Activated CD4-positive, alpha-beta memory T cell treated with anti-CD3 and anti-CD28 coated beads for 36 hours (primary cell): ENCODE results near the gene HDAC8. TPM values are rescaled to one million over a fixed set of nuclear protein-coding genes. Genes with fewer than 3 reads are reported as not detected.
A peak's percentile ranks its signal among the peaks of the same experiment; 100 is the strongest.

Experiments used
- CTCF ChIA-PET: fragments of 350-600 bp; sonication (Branson Sonifier 250); formaldehyde crosslinking; loops from one replicate; lab custom pipeline; 2021; ENCODE audit warnings: antibody characterized with exemption, inconsistent platforms; lab: Charles Lee
- POLR2A ChIA-PET: fragments of 350-600 bp; sonication (Branson Sonifier 250); formaldehyde crosslinking; loops from one replicate; lab custom pipeline; 2021; ENCODE audit warnings: antibody characterized with exemption; lab: Charles Lee
- DNase-seq: peaks from one replicate; pipeline ENCODE4 v3.0.0-alpha.2; 2020
- H3K27ac Mint-ChIP-seq: one replicate; pipeline ENCODE4 v1.8.0; 2021; ENCODE audit warnings: mixed read lengths
- H3K27me3 Mint-ChIP-seq: one replicate; pipeline ENCODE4 v1.8.0; 2021; ENCODE audit warnings: mixed read lengths
- H3K36me3 Mint-ChIP-seq: one replicate; pipeline ENCODE4 v1.8.0; 2021; ENCODE audit warnings: mixed read lengths
- H3K4me1 Mint-ChIP-seq: one replicate; pipeline ENCODE4 v1.8.0; 2021; ENCODE audit warnings: low read depth, mixed read lengths
- H3K4me3 Mint-ChIP-seq: one replicate; pipeline ENCODE4 v1.8.0; 2021; ENCODE audit warnings: mild to moderate bottlenecking, mixed read lengths
- H3K9me3 Mint-ChIP-seq: one replicate; pipeline ENCODE4 v1.8.0; 2021; ENCODE audit warnings: mixed read lengths
- intact Hi-C: fragments of 100-400 bp; cut with micrococcal nuclease; formaldehyde crosslinking; loops from one replicate; pipeline ENCODE4 v1.15.1; 2023
- total RNA-seq, 2 experiments: library from RNA; stranded (reverse); gene quantifications; one replicate each; pipeline ENCODE4 v1.2.3, GENCODE V29; 2021

HDAC8 gene
- total RNA-seq, 2 experiments from 2014 or later, result 17.9 to 19.7 TPM

DNA sequence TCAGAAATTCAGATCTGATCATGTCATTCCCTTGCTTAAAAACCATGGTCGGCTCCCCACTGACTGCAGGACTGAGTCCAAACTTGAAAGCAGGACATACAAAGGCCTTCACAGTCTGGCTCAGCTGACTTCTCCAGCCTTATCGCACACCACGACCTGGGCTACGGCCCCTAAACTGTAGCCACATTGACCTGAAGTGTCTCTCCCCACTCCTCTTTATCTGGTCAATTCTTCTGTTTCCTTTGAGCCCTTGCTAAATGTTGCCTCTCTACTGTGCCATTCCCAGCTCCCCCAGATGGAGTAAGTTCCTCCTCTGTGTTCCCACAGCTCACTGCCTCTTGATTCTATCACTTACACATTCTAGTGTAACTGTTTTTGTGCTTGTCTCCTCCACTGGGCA is 206.5 kb downstream of the HDAC8 start:
- DNase-seq, result no peak
- intact Hi-C loops, result no loop called here
- no peaks in the 10 kb centered on the region for H3K4me1 Mint-ChIP-seq
- CTCF ChIA-PET, result no interaction called here
- no peak overlapping the region for H3K27ac Mint-ChIP-seq
- no peaks in the 10 kb centered on the region for H3K27me3 Mint-ChIP-seq
- peaks cover 2% of the 10 kb centered on the region for H3K36me3 Mint-ChIP-seq
- no peak overlapping the region for H3K4me3 Mint-ChIP-seq
- POLR2A ChIA-PET, result no interaction called here
- H3K9me3 Mint-ChIP-seq, result no peaks in the 10 kb centered on the region

DNA sequence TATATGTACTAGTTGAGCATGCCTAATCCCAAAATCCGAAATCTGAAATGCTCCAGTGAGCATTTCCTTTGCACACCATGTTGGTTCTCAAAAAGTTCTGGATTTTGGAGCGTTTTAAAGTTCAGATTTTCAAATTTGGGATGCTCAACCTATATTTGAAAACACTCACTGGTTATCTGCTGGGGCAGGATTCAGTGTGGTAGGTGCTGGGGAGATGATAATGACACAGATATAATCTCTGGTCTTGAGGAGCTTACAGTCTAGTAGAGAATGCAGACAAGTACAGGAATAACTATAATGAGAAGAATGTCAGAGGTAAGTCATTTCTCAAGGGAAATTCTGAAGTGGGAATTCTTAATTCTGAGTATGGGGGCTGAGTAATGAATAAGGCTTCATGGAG is 207.5 kb downstream of the HDAC8 start:
- Mint-ChIP-seq H3K9me3 (no peaks in the 10 kb centered on the region), H3K36me3 (peaks cover 2% of the 10 kb centered on the region), H3K27ac (no peak overlapping the region), H3K27me3 (no peaks in the 10 kb centered on the region), H3K4me1 (no peaks in the 10 kb centered on the region), H3K4me3 (no peak overlapping the region)
- no peak for DNase-seq
- CTCF ChIA-PET, result no interaction called here
- POLR2A ChIA-PET, result no interaction called here
- intact Hi-C loops, result no loop called here

DNA sequence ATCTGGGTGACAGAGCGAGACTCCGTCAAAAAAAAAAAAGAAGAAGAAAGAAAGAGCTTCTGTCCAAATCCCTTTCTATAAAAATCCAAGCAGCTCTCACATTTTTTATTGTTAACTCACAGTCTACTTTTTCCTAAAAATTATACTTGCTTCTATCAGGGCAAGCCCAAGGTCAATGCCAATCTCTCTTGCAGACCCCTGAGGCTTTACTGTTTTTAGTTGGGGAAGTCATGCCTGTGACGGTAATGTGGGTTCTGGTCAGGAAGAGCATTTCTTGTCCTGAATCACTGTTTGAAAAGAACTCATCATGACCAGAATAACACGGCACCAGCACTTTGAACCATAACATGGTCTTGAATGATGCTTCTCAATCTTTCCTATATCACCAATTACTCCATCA is 212.3 kb downstream of the HDAC8 start:
- ChIA-PET CTCF (no interaction called here), POLR2A (no interaction called here)
- H3K27ac Mint-ChIP-seq, result no peak overlapping the region

DNA sequence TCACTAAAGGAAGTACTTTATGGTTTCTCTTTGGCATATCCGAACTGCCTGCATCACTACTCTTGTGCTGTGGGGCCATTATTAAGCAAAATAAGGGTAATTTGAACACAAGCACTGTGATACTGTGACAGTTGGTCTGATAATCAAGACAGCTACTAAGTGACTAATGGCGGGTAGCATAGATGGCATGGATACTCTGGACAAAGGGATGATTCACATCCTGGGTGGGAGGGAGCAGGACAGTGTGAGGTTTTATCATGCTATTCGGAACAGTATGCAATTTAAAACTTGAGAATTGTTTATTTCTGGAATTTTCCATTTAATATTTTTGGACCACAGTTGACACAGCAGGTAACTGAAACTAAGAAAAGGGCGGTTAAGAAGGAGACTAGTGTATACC is 214.3 kb downstream of the HDAC8 start:
- Mint-ChIP-seq H3K4me1 (no peaks in the 10 kb centered on the region), H3K27ac (no peak overlapping the region), H3K4me3 (no peak overlapping the region), H3K27me3 (no peaks in the 10 kb centered on the region), H3K9me3 (no peaks in the 10 kb centered on the region), H3K36me3 (no peaks in the 10 kb centered on the region)
- no peak for DNase-seq
- ChIA-PET CTCF (no interaction called here), POLR2A (no interaction called here)
- intact Hi-C loops, result no loop called here

More for the DNA sequence above, 212.3 kb downstream of the HDAC8 start:
- Mint-ChIP-seq H3K9me3 (no peaks in the 10 kb centered on the region), H3K4me3 (no peak overlapping the region), H3K27me3 (no peaks in the 10 kb centered on the region), H3K36me3 (peaks cover 2% of the 10 kb centered on the region), H3K4me1 (no peaks in the 10 kb centered on the region)
- intact Hi-C loops, result no loop called here
- no peak for DNase-seq

DNA sequence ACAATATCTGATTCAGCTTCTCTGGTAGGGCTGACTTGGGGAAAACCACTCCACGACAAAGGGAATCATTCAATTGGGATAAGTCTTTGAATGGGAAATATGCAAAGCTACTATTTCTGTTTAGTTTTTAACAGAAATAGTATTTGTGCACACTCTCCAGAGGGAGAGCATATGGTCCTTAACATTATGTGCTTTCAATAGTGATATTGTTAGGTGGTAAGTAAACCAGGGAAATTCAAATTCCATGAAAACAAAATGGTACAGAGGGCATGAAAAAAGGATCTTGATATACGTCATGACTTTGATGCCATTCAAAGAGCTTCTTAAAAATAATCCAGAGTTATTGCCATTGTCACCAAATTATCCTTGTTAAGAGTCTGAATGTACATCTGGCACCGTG is 219.9 kb downstream of the HDAC8 start:
- no peaks in the 10 kb centered on the region for H3K27me3 Mint-ChIP-seq
- DNase-seq, result no peak
- peaks cover 21% of the 10 kb centered on the region for H3K4me1 Mint-ChIP-seq
- H3K27ac Mint-ChIP-seq, result no peak overlapping the region
- H3K36me3 Mint-ChIP-seq, result peaks cover 9% of the 10 kb centered on the region
- ChIA-PET POLR2A (no interaction called here), CTCF (no interaction called here)
- H3K4me3 Mint-ChIP-seq, result no peak overlapping the region
- intact Hi-C loops, result no loop called here
- H3K9me3 Mint-ChIP-seq, result no peaks in the 10 kb centered on the region

DNA sequence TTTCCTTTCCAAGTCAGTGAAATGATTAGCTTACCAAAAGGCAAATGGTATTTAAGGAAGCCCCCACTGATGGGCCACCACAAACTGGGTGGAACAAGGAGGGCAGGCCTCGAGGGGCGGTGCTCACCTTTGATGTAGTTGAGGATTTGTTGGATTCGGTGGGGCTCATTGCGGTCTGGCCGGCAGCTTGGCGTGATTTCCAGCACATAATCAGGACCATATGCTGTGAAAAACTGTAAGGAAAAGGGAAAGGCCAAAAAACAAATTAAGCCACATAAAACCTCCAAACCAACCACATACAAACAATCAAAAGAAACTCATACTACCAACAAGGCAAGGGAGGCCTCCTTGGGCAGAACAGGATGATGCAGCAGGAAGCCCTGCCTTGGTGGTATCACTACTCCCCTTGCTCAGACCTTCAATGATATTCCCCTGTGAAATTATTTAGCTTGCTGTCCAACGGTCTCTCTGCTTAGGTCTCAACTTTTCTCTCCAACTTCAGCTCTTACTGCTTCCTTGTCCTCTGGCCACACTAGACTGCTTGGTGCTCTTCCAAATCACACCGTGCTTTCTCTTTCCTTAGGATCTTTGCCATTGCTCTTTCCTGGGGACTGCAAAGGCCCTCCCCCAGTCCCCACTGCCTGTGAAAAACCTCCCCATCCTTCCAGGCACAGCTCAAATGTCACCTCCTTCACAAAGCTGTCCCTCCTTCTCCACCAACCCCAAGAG is 220.9 kb downstream of the HDAC8 start:
- Mint-ChIP-seq H3K9me3 (no peaks in the 10 kb centered on the region), H3K27me3 (no peaks in the 10 kb centered on the region), H3K27ac (no peak overlapping the region), H3K36me3 (peaks cover 12% of the 10 kb centered on the region), H3K4me1 (peaks cover 21% of the 10 kb centered on the region), H3K4me3 (no peak overlapping the region)
- CTCF ChIA-PET, result no interaction called here
- intact Hi-C loops, result no loop called here
- POLR2A ChIA-PET, result no interaction called here
- no peak for DNase-seq

DNA sequence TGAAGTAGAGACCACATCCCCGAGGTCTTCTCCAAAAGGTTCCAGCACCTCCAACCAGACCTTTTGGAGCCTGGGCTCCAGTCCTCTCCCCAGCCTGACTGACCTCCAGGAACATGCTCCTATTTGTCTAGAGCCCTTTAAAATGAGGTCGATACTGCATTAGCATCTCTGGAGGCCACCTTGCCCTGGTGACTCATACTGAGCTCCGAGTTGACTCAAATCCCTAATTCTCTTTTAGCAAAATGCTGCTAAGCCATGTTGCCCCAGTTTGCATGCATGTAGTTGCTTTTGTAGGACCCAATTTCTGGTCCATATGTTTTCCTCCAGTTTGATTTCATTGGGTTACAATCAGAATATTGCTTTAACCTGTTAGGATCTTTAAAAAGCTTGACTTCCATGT is 223.5 kb downstream of the HDAC8 start:
- Mint-ChIP-seq H3K9me3 (no peaks in the 10 kb centered on the region), H3K4me3 (no peak overlapping the region), H3K27me3 (no peaks in the 10 kb centered on the region), H3K36me3 (peaks cover 12% of the 10 kb centered on the region), H3K4me1 (peaks cover 21% of the 10 kb centered on the region), H3K27ac (peak overlapping the region; percentile 75)
- POLR2A ChIA-PET, result no interaction called here
- peak; percentile 56 for DNase-seq
- intact Hi-C loops, result loop anchor here (2.0 to 5.0 kb wide), 3 partner anchors 42 to 272 kb away; partner anchors contain the start of gene CITED1
- CTCF ChIA-PET, result no interaction called here

DNA sequence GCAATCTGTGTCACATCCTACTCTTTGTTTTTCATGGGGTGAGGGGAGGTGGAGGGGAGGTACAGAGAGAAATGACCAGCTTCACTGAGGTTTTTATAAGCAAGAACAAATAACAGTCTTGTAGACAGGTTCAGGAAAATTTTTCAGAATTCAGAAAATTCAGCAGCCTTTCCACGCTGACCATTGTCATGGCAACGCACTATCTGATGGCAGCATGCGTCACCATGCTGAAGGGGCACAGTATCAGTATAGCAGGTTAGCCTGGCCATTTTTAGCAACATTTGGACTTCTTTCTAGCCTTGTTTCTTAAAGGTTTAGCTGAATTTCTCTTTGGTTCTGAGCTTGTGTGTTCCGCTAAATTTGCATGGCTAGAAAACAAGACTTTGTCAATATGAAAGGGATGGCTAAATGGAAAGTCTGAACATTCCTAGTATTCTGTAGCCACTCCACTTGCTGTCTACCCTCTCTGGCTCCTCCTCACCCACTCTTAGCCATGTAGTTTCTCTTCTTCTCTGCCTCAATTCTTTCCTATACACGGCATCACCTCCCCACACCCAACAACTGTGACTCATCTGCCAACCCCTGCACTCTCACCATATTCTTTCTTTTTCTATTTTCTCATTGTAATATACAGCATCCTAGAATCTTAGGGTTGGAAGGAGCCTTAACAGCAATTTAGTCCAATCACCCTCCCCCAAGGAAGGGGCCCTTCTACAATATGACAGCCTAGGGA is 224.2 kb downstream of the HDAC8 start:
- CTCF ChIA-PET, result interaction anchor here (0.5 kb wide), 1 partner anchor 202 kb away, joined by 3 read pairs; no protein-coding TSS in a partner anchor
- POLR2A ChIA-PET, result no interaction called here

DNA sequence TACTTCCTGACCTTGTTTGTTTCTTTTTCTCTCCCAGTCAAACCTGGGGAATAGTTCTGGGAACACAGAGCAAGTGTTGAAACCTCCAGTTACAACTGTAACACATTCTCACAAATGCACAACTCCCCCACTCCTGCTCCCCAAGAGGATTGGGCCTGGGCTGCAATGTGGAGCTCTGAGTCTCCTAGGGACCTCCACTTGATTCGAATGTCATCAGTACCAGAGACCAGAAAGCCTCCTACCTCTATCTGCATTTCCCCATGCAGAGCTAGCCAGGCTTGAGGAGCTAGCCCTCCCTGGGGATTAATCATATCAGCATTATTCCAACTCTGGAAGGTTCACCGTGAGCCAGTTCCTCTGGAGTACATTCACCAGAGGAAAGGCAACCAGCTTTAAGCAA is 225.3 kb downstream of the HDAC8 start:
- H3K9me3 Mint-ChIP-seq, result no peaks in the 10 kb centered on the region

More for the DNA sequence above, 224.2 kb downstream of the HDAC8 start:
- Mint-ChIP-seq H3K27ac (peak overlapping the region; percentile 56), H3K4me1 (peaks cover 21% of the 10 kb centered on the region), H3K9me3 (no peaks in the 10 kb centered on the region), H3K36me3 (peaks cover 12% of the 10 kb centered on the region), H3K27me3 (no peaks in the 10 kb centered on the region), H3K4me3 (no peak overlapping the region)
- peak; percentile 56 for DNase-seq
- intact Hi-C loops, result loop anchor here (2.0 to 5.0 kb wide), 3 partner anchors 41 to 272 kb away; partner anchors contain the start of gene CITED1

DNA sequence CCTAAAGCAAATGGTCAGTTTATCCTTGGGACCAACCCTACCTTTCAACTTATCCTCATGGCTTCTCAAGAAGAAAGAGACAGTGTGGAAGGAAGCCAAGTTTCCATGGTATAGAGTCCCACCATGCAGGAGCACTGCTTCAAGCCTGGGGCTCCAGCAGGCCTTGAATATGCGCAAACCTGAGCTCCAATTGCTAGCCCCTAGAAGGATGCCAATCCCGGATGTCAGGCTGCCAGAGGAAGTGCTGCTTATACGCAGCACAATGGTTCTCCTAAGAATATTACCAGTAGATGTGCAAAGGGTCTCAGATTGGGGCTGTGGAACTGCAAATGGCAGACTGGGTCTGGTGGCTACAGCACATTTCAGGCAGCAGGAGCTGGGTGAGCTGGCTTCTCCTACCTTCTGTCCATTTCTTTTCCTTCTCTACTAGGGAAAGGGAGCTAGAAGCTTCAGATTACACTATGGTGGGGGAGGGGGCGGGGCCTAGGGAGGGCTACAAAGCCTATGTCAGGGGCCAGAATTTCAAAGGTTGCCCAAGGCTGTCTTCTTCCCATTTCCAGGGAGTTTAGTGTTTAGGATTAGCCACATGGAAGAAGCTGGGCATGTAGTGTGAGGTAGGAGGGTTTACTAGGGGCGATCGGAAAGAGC is 226.2 kb downstream of the HDAC8 start:
- Mint-ChIP-seq H3K4me3 (no peak overlapping the region), H3K36me3 (peaks cover 9% of the 10 kb centered on the region), H3K4me1 (peaks cover 21% of the 10 kb centered on the region), H3K9me3 (no peaks in the 10 kb centered on the region), H3K27me3 (no peaks in the 10 kb centered on the region), H3K27ac (no peak overlapping the region)
- intact Hi-C loops, result loop anchor here (5.0 kb wide), 2 partner anchors 39 to 204 kb away; partner anchors contain the start of gene CITED1
- ChIA-PET CTCF (no interaction called here), POLR2A (no interaction called here)
- no peak for DNase-seq

More for the DNA sequence above, 225.3 kb downstream of the HDAC8 start:
- POLR2A ChIA-PET, result no interaction called here
- H3K4me3 Mint-ChIP-seq, result no peak overlapping the region
- no peak overlapping the region for H3K27ac Mint-ChIP-seq
- CTCF ChIA-PET, result no interaction called here
- intact Hi-C loops, result loop anchor here (5.0 kb wide), 2 partner anchors 40 to 205 kb away; partner anchors contain the start of gene CITED1
- no peak for DNase-seq
- peaks cover 21% of the 10 kb centered on the region for H3K4me1 Mint-ChIP-seq
- H3K36me3 Mint-ChIP-seq, result peaks cover 12% of the 10 kb centered on the region
- no peaks in the 10 kb centered on the region for H3K27me3 Mint-ChIP-seq

DNA sequence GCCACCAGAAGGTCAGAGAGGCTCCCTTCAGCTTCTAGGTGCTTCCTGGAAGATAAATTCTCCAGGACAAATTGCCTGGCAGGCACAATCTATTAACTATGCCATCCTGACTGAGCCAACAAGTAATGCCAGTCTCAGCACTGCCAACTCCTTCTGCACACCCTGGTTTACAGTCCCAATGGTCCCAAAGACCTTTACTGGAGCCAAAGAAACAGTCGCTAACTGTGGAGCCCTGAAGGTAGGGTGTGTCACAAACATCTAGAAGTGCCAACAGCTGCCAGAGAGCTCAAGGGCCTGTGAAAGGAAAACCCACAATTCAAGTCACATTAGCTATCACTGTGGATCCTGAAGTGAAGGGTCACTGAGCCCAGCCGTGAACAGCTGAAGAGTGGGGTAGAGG is 232.0 kb downstream of the HDAC8 start:
- Mint-ChIP-seq H3K9me3 (no peaks in the 10 kb centered on the region), H3K4me3 (no peak overlapping the region), H3K27me3 (no peaks in the 10 kb centered on the region), H3K36me3 (no peaks in the 10 kb centered on the region), H3K27ac (no peak overlapping the region), H3K4me1 (no peaks in the 10 kb centered on the region)
- DNase-seq, result no peak
- ChIA-PET POLR2A (no interaction called here), CTCF (no interaction called here)
- intact Hi-C loops, result no loop called here

DNA sequence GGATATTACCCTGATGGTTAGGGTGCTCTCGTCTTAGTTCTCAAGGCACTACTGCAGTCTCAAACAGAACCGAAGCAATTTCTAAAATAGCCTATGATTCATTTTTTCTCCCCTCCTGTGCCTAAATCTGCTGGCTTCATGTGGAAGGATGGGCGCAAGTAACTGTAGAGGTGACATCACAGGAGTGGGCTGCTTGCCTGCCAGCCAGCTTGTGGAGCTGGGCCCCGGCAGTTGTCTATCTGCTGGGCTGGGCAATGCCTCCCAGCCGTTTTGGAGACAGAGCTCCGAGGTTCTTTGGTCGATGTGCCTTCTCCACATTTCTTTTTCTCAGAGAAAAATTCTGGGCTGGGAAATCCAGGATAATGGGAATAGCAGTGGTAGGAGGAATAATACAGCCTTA is 232.6 kb downstream of the HDAC8 start:
- no peaks in the 10 kb centered on the region for H3K4me1 Mint-ChIP-seq
- peaks cover 2% of the 10 kb centered on the region for H3K36me3 Mint-ChIP-seq
- POLR2A ChIA-PET, result no interaction called here
- no peak for DNase-seq
- no peaks in the 10 kb centered on the region for H3K9me3 Mint-ChIP-seq
- CTCF ChIA-PET, result no interaction called here
- H3K27ac Mint-ChIP-seq, result no peak overlapping the region
- no peak overlapping the region for H3K4me3 Mint-ChIP-seq
- H3K27me3 Mint-ChIP-seq, result no peaks in the 10 kb centered on the region
- intact Hi-C loops, result no loop called here
